H9 (cell line): ENCODE data around the gene COL19A1. TPM values are rescaled to one million over a fixed set of nuclear protein-coding genes. Genes with fewer than 3 reads are reported as not detected.

Experiments used
- DNase-seq: peaks from one replicate; pipeline ENCODE4 v3.0.0-alpha.2; 2017
- H2AFZ ChIP-seq: one replicate; pipeline ENCODE4 v1.6.1; 2013; ENCODE audit warnings: mild to moderate bottlenecking, low read length, control low read depth, moderate library complexity
- H2AK5ac ChIP-seq: 2 replicates; pipeline ENCODE4 v1.6.1; 2013; ENCODE audit warnings: low read length, control low read depth, mixed read lengths; ENCODE audit not compliant: insufficient read length
- H2BK120ac ChIP-seq: one replicate; pipeline ENCODE4 v1.6.1; 2013; ENCODE audit warnings: low read depth, mild to moderate bottlenecking, low read length, control low read depth, inconsistent platforms; ENCODE audit not compliant: poor library complexity, severe bottlenecking
- H2BK12ac ChIP-seq: 2 replicates; pipeline ENCODE4 v1.6.1; 2013; ENCODE audit warnings: low read length, control low read depth, mixed read lengths, low read depth; ENCODE audit not compliant: insufficient read length
- H2BK15ac ChIP-seq: 2 replicates; pipeline ENCODE4 v1.6.1; 2013; ENCODE audit warnings: low read depth, low read length, control low read depth
- H2BK20ac ChIP-seq: one replicate; pipeline ENCODE4 v1.6.1; 2013; ENCODE audit warnings: low read depth, mild to moderate bottlenecking, low read length, control low read depth, inconsistent platforms; ENCODE audit not compliant: poor library complexity, severe bottlenecking
- H2BK5ac ChIP-seq: 2 replicates; pipeline ENCODE4 v1.6.1; 2013; ENCODE audit warnings: low read length, control low read depth, mixed read lengths; ENCODE audit not compliant: insufficient read length
- H3K14ac ChIP-seq: 2 replicates; pipeline ENCODE4 v1.6.1; 2013; ENCODE audit warnings: low read length, control low read depth; ENCODE audit not compliant: insufficient read depth
- H3K18ac ChIP-seq: 2 replicates; pipeline ENCODE4 v1.6.1; 2013; ENCODE audit warnings: low read depth, mild to moderate bottlenecking, mixed read lengths, low read length, control low read depth; ENCODE audit not compliant: insufficient read length
- H3K23ac ChIP-seq: 2 replicates; pipeline ENCODE4 v1.6.1; 2013; ENCODE audit warnings: low read length, control low read depth, mixed read lengths, low read depth; ENCODE audit not compliant: insufficient read length
- H3K23me2 ChIP-seq: 2 replicates; pipeline ENCODE4 v1.6.1; 2013; ENCODE audit warnings: low read depth, mild to moderate bottlenecking, mixed read lengths, low read length, control low read depth; ENCODE audit not compliant: insufficient read length, poor library complexity, severe bottlenecking
- H3K27ac ChIP-seq: 2 replicates; pipeline ENCODE4 v1.5.1; 2013; ENCODE audit warnings: low read length, control low read depth, mixed read lengths, low read depth; ENCODE audit not compliant: insufficient read length
- H3K27me3 ChIP-seq: 2 replicates; pipeline ENCODE4 v1.6.1; 2013; ENCODE audit warnings: low read length, control low read depth, inconsistent platforms; ENCODE audit not compliant: insufficient read depth
- H3K4ac ChIP-seq: 2 replicates; pipeline ENCODE4 v1.6.1; 2013; ENCODE audit warnings: low read depth, mild to moderate bottlenecking, control low read depth, inconsistent platforms, low read length, moderate library complexity
- H3K4me1 ChIP-seq: 2 replicates; pipeline ENCODE4 v1.6.1; 2013; ENCODE audit warnings: low read length, control low read depth, inconsistent platforms; ENCODE audit not compliant: insufficient read depth
- H3K4me2 ChIP-seq: 2 replicates; pipeline ENCODE4 v1.6.1; 2013; ENCODE audit warnings: low read length, control low read depth, mixed read lengths; ENCODE audit not compliant: insufficient read length, insufficient read depth
- H3K56ac ChIP-seq: 2 replicates; pipeline ENCODE4 v1.6.1; 2013; ENCODE audit warnings: low read depth, mild to moderate bottlenecking, mixed read lengths, low read length, control low read depth; ENCODE audit not compliant: insufficient read length
- H3K79me1 ChIP-seq: 2 replicates; pipeline ENCODE4 v1.6.1; 2013; ENCODE audit warnings: low read depth, mild to moderate bottlenecking, moderate library complexity, low read length, control low read depth, inconsistent platforms; ENCODE audit not compliant: insufficient read depth, poor library complexity, severe bottlenecking
- H3K79me2 ChIP-seq: 2 replicates; pipeline ENCODE4 v1.6.1; 2013; ENCODE audit warnings: low read length, control low read depth, inconsistent platforms; ENCODE audit not compliant: insufficient read depth
- H3K9ac ChIP-seq: 2 replicates; pipeline ENCODE4 v1.6.1; 2013; ENCODE audit warnings: low read length, control low read depth, mixed read lengths; ENCODE audit not compliant: insufficient read length; ENCODE audit errors: extremely low read depth
- H3K9me3 ChIP-seq: one replicate; pipeline ENCODE4 v1.6.1; 2013; ENCODE audit warnings: low read depth, low read length, inconsistent platforms; ENCODE audit not compliant: control insufficient read depth
- H3T11ph ChIP-seq: one replicate; pipeline ENCODE4 v1.6.1; 2013; ENCODE audit warnings: mild to moderate bottlenecking, low read length, control low read depth, inconsistent platforms
- H4K20me1 ChIP-seq: one replicate; pipeline ENCODE4 v1.6.1; 2013; ENCODE audit not compliant: control insufficient read depth, insufficient read length, insufficient read depth
- H4K5ac ChIP-seq: 2 replicates; pipeline ENCODE4 v1.6.1; 2013; ENCODE audit warnings: low read depth, mild to moderate bottlenecking, mixed read lengths, low read length, control low read depth; ENCODE audit not compliant: insufficient read length
- H4K8ac ChIP-seq: replicated peaks from 2 replicates; pipeline ENCODE4 v1.6.1; 2013; ENCODE audit warnings: low read length, control low read depth, mixed read lengths, low read depth; ENCODE audit not compliant: insufficient read length
- H4K91ac ChIP-seq: 2 replicates; pipeline ENCODE4 v1.6.1; 2013; ENCODE audit warnings: low read depth, mild to moderate bottlenecking, moderate library complexity, mixed read lengths, low read length, control low read depth; ENCODE audit not compliant: insufficient read length
- H3K27ac Mint-ChIP-seq, 3 experiments: 2 replicates in 2 of 3; 3 replicates in 1 of 3; pipeline ENCODE4 v1.8.0; 2020 to 2021; ENCODE audit warnings: mixed read lengths in 3 of 3, mild to moderate bottlenecking in 1 of 3, moderate library complexity in 1 of 3
- H3K27me3 Mint-ChIP-seq: 2 replicates; pipeline ENCODE4 v1.8.0; 2021; ENCODE audit warnings: low read depth, mild to moderate bottlenecking, moderate library complexity, mixed read lengths
- H3K36me3 Mint-ChIP-seq, 3 experiments: 2 replicates in 2 of 3; 3 replicates in 1 of 3; pipeline ENCODE4 v1.8.0; 2020 to 2021; ENCODE audit warnings: low read depth in 3 of 3, mixed read lengths in 3 of 3; ENCODE audit not compliant: insufficient read depth in 1 of 3
- H3K4me1 Mint-ChIP-seq, 2 experiments: 2 replicates each; pipeline ENCODE4 v1.8.0; 2020; ENCODE audit warnings: mixed read lengths in 2 of 2
- H3K4me3 Mint-ChIP-seq, 2 experiments: 2 replicates in 1 of 2; 3 replicates in 1 of 2; pipeline ENCODE4 v1.8.0; 2020 to 2021; ENCODE audit warnings: mild to moderate bottlenecking in 2 of 2, mixed read lengths in 2 of 2, moderate library complexity in 1 of 2
- H3K9me3 Mint-ChIP-seq, 2 experiments: 2 replicates in 1 of 2; 3 replicates in 1 of 2; pipeline ENCODE4 v1.8.0; 2020; ENCODE audit warnings: mild to moderate bottlenecking in 2 of 2, mixed read lengths in 2 of 2, moderate library complexity in 1 of 2
- CTCF ChIP-seq: fragments of 200-600 bp; sonication (generic); conservative IDR thresholded peaks from 3 replicates; pipeline ENCODE4 v1.8.0; 2021; ENCODE audit warnings: antibody characterized with exemption, mild to moderate bottlenecking
- total RNA-seq: library from RNA; stranded (reverse); gene quantifications from 2 replicates; pipeline ENCODE4 v1.2.1, GENCODE V29; 2021

Gene COL19A1
- total RNA-seq, 1 experiment from 2014 or later, result not detected

- Histone ChIP-seq H2BK5ac (no peak overlapping the region), H3K4me1 (no peaks in the 10 kb centered on the region), H2AFZ (no peak overlapping the region), H2BK20ac (no peak overlapping the region), H3K9me3 (no peaks in the 10 kb centered on the region), H3K23me2 (no peaks in the 10 kb centered on the region), H4K91ac (no peak overlapping the region), H2AK5ac (no peak overlapping the region), H3K79me1 (no peaks in the 10 kb centered on the region), H3K4ac (no peak overlapping the region), H3K9ac (no peak overlapping the region), H4K8ac (no peak overlapping the region), H2BK120ac (no peak overlapping the region), H2BK12ac (no peak overlapping the region), H2BK15ac (no peak overlapping the region; the same call in 1 of the 2 replicates), H3K14ac (no peak overlapping the region), H3K56ac (no peak overlapping the region), H3K27ac (no peak overlapping the region), H3K79me2 (no peaks in the 10 kb centered on the region), H3K18ac (no peak overlapping the region), H3T11ph (no peak overlapping the region), H4K20me1 (no peaks in the 10 kb centered on the region), H4K5ac (no peak overlapping the region), H3K4me2 (no peak overlapping the region), H3K27me3 (no peaks in the 10 kb centered on the region), H3K23ac (no peak overlapping the region)
- no peaks in the 10 kb centered on the region; a peak in 1 of 4 replicates for H3K4me1 Mint-ChIP-seq
- H3K27ac Mint-ChIP-seq, result no peak overlapping the region
- DNase-seq, result no peak
- no peaks in the 10 kb centered on the region; the same call in 1 of the 2 replicates for H3K27me3 Mint-ChIP-seq
- no peaks in the 10 kb centered on the region for H3K9me3 Mint-ChIP-seq
- no peaks in the 10 kb centered on the region for H3K36me3 Mint-ChIP-seq
- TF ChIP-seq CTCF, result no peak
- H3K4me3 Mint-ChIP-seq, result no peak overlapping the region
Measured at GRCh38 chr6:70194421-70194820, 328.1 kb downstream of the COL19A1 start.
